K562 (cell line): Measurements from ENCODE around the gene MEFV. TPM values are rescaled to one million over a fixed set of nuclear protein-coding genes. Genes with fewer than 3 reads are reported as not detected.

Experiments used
- CBFB ChIP-seq: sonication (generic); formaldehyde crosslinking; IDR thresholded peaks from 2 replicates; pipeline ENCODE4 v1.4.0; 2020; ENCODE audit warnings: mild to moderate bottlenecking, missing genetic modification reagents
- CREB1 ChIP-seq, 2 experiments: sonication (generic) in 1 of 2; formaldehyde crosslinking in 1 of 2; IDR thresholded peaks; 2 replicates each; pipeline versions ENCODE4 v1.6.1 to v1.8.0; 2012 to 2022; ENCODE audit warnings: inconsistent platforms in 1 of 2, mild to moderate bottlenecking in 1 of 2, missing genetic modification reagents in 1 of 2, moderate library complexity in 1 of 2
- CREBBP ChIP-seq: IDR thresholded peaks from one replicate; pipeline ENCODE4 v1.6.1; 2012; ENCODE audit warnings: low read depth, mild to moderate bottlenecking, control low read depth, inconsistent platforms, low read length
- FOXJ2 ChIP-seq: fragments of 200-800 bp; sonication (Bioruptor generic); IDR thresholded peaks from 2 replicates; pipeline ENCODE4 v1.6.1; 2016; ENCODE audit warnings: missing genetic modification characterization, missing compliant biosample characterization
- FOXJ3 ChIP-seq: sonication (generic); formaldehyde crosslinking; IDR thresholded peaks from 2 replicates; pipeline ENCODE4 v1.4.0; 2020; ENCODE audit warnings: mild to moderate bottlenecking, missing genetic modification reagents
- GABPB2 ChIP-seq: fragments of 250-450 bp; sonication (Bioruptor Pico); conservative IDR thresholded peaks from 2 replicates; pipeline ENCODE4 v1.5.1; 2021; ENCODE audit warnings: mild to moderate bottlenecking
- POLR2AphosphoS5 ChIP-seq: IDR thresholded peaks from 2 replicates; pipeline ENCODE4 v1.6.1; 2011; ENCODE audit warnings: mild to moderate bottlenecking, low read depth, low read length, moderate library complexity; ENCODE audit not compliant: control insufficient read depth, insufficient read depth
- THRAP3 ChIP-seq: fragments of 450-650 bp; IDR thresholded peaks from 2 replicates; pipeline ENCODE4 v1.6.1; 2016; ENCODE audit warnings: mild to moderate bottlenecking, inconsistent platforms, borderline replicate concordance
- ZBTB1 ChIP-seq: sonication (generic); formaldehyde crosslinking; IDR thresholded peaks from 2 replicates; pipeline ENCODE4 v1.8.1; 2023; ENCODE audit warnings: missing genetic modification reagents, low read depth, mild to moderate bottlenecking, borderline replicate concordance
- ZBTB17 ChIP-seq: fragments of 450-650 bp; formaldehyde crosslinking; IDR thresholded peaks from 2 replicates; pipeline ENCODE4 v1.4.0; 2020; ENCODE audit warnings: mild to moderate bottlenecking
- ZEB2 ChIP-seq: fragments of 450-650 bp; IDR thresholded peaks from 2 replicates; pipeline ENCODE4 v1.6.1; 2016
- ZNF3 ChIP-seq: fragments of 250-450 bp; sonication (Bioruptor Pico); IDR thresholded peaks from 2 replicates; pipeline ENCODE4 v1.5.0; 2021; ENCODE audit warnings: mild to moderate bottlenecking, moderate library complexity
- polyA plus RNA-seq, 8 experiments: library from polyadenylated mRNA; depleted of rRNA in 4 of 8; stranded (reverse) in 5 of 8; unstranded in 3 of 8; fragments of >200 nt; fragmentation: Nextera tagmentation in 2 of 8; fragmentation: Illumina TruSeq in 1 of 8; extraction: Ambion mirVana in 2 of 8; extraction: Trizol in 1 of 8; gene quantifications; 2 replicates each; pipeline versions ENCODE4 v1.2.1 to v1.2.3, GENCODE V29; 2011 to 2014; ENCODE audit warnings: inconsistent platforms in 1 of 8, missing spikeins in 1 of 8
- total RNA-seq, 7 experiments: library from RNA; depleted of rRNA in 6 of 7; stranded (reverse); fragments of >200 nt in 6 of 7; fragmentation: Illumina TruSeq in 2 of 7; extraction: Trizol in 2 of 7; gene quantifications; 2 replicates each; pipeline versions ENCODE4 v1.2.1 to v1.2.3, GENCODE V29; 2011 to 2021; ENCODE audit warnings: low replicate concordance in 1 of 7
- TF ChIP-seq, protein P1 (sequence below), 2 experiments: fragments of 450-650 bp; IDR thresholded peaks; 2 replicates each; pipeline ENCODE4 v1.6.1; 2018; ENCODE audit warnings: mild to moderate bottlenecking in 2 of 2, low read depth in 1 of 2; ENCODE audit not compliant: partially characterized antibody in 2 of 2
- TF ChIP-seq, protein P2 (sequence below): sonication (generic); formaldehyde crosslinking; IDR thresholded peaks from 2 replicates; pipeline ENCODE4 v1.8.0; 2022; ENCODE audit warnings: mild to moderate bottlenecking, missing genetic modification reagents, borderline replicate concordance
- TF ChIP-seq, protein P3 (sequence below), 2 experiments: IDR thresholded peaks; 2 replicates each; pipeline ENCODE4 v1.6.1; 2011; ENCODE audit warnings: borderline replicate concordance in 1 of 2, control low read depth in 1 of 2, low read depth in 1 of 2, low read length in 1 of 2, mild to moderate bottlenecking in 1 of 2, mixed read lengths in 1 of 2, moderate library complexity in 1 of 2; ENCODE audit not compliant: insufficient read depth in 1 of 2, insufficient read length in 1 of 2, poor library complexity in 1 of 2, severe bottlenecking in 1 of 2; ENCODE audit errors: extremely low read depth in 1 of 2

MEFV gene
- total and polyA plus RNA-seq, 9 of the 15 experiments (the other 6 are each of a cell fraction or from before 2014, with no cell fraction given) = 0.14 TPM; not detected in 8

DNA sequence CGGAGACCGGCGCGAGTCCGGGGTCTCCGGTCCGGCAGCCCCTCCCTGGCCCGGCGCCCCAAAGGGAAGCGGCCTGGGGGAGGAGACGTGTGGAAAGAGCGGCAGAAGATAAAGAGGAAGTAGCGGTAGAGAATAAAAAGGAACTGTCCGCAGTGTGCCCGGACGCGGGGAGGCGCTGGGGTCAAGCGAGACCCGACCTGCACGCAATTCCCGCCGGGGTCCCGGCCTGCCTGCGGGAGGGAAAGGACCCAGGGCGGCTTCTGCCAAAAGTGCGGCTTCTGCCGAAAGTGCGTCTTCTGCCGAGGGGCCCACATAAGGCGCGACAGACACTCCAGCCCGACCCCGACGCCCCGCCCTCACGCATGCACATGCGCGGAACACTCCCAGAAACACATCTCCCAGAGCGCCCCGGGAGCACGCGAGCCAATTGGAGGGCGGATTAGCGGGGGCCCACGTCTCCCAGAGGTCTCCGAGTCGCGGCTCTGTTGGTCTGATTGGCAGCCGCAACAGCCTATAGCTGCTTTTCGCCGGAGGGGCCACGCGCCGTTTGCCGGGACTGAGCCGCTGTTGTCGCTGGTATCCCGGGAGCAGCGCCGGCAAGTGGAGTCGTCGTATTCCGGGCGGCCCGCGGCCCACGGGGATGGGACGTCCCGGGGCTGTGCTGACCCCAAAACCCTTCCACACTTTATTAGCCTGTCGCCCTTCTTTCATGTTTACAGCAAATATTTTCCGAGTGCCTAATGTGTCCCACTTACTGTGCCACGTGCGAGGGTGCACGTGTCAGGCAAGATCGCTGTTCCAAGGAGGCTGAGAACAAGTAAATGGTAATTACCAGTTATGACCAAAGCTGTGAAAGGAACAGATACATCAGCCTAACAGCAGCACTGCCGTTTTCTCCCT, 8.0 kb upstream of the MEFV start (continued):
- TF ChIP-seq, protein P1, sequence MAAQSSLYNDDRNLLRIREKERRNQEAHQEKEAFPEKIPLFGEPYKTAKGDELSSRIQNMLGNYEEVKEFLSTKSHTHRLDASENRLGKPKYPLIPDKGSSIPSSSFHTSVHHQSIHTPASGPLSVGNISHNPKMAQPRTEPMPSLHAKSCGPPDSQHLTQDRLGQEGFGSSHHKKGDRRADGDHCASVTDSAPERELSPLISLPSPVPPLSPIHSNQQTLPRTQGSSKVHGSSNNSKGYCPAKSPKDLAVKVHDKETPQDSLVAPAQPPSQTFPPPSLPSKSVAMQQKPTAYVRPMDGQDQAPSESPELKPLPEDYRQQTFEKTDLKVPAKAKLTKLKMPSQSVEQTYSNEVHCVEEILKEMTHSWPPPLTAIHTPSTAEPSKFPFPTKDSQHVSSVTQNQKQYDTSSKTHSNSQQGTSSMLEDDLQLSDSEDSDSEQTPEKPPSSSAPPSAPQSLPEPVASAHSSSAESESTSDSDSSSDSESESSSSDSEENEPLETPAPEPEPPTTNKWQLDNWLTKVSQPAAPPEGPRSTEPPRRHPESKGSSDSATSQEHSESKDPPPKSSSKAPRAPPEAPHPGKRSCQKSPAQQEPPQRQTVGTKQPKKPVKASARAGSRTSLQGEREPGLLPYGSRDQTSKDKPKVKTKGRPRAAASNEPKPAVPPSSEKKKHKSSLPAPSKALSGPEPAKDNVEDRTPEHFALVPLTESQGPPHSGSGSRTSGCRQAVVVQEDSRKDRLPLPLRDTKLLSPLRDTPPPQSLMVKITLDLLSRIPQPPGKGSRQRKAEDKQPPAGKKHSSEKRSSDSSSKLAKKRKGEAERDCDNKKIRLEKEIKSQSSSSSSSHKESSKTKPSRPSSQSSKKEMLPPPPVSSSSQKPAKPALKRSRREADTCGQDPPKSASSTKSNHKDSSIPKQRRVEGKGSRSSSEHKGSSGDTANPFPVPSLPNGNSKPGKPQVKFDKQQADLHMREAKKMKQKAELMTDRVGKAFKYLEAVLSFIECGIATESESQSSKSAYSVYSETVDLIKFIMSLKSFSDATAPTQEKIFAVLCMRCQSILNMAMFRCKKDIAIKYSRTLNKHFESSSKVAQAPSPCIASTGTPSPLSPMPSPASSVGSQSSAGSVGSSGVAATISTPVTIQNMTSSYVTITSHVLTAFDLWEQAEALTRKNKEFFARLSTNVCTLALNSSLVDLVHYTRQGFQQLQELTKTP (IDR thresholded peaks at IDR 0.05; ENCODE audit: low read depth in 1 of 2, partially characterized antibody in 2 of 2) = peak in 1 of 2 experiments; percentile 91
- peak; percentile 37; the same call in 1 of the 2 replicates for TF ChIP-seq THRAP3
- TF ChIP-seq FOXJ2 (tag) = no peak; the same call in 1 of the 2 replicates
- TF ChIP-seq, protein P2, sequence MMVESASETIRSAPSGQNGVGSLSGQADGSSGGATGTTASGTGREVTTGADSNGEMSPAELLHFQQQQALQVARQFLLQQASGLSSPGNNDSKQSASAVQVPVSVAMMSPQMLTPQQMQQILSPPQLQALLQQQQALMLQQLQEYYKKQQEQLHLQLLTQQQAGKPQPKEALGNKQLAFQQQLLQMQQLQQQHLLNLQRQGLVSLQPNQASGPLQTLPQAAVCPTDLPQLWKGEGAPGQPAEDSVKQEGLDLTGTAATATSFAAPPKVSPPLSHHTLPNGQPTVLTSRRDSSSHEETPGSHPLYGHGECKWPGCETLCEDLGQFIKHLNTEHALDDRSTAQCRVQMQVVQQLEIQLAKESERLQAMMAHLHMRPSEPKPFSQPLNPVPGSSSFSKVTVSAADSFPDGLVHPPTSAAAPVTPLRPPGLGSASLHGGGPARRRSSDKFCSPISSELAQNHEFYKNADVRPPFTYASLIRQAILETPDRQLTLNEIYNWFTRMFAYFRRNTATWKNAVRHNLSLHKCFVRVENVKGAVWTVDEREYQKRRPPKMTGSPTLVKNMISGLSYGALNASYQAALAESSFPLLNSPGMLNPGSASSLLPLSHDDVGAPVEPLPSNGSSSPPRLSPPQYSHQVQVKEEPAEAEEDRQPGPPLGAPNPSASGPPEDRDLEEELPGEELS (CRISPR knock-in tag) = peak; percentile 97; the same call in 1 of the 2 replicates
- TF ChIP-seq CREB1 (IDR thresholded peaks at IDR 0.05) = peak; percentile 21; the same call in 1 of the 2 replicates
- peak; percentile 64 for TF ChIP-seq CREB1 (CRISPR knock-in tag; IDR thresholded peaks at IDR 0.05)
- TF ChIP-seq GABPB2 (CRISPR knock-in tag) = no peak
- TF ChIP-seq ZEB2 = no peak; the same call in 1 of the 2 replicates
- TF ChIP-seq ZNF3 (CRISPR knock-in tag) = no peak
- TF ChIP-seq, protein P3, sequence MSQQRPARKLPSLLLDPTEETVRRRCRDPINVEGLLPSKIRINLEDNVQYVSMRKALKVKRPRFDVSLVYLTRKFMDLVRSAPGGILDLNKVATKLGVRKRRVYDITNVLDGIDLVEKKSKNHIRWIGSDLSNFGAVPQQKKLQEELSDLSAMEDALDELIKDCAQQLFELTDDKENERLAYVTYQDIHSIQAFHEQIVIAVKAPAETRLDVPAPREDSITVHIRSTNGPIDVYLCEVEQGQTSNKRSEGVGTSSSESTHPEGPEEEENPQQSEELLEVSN (IDR thresholded peaks at IDR 0.05; ENCODE audit: borderline replicate concordance in 1 of 2, extremely low read depth in 1 of 2, insufficient read depth in 1 of 2, insufficient read length in 1 of 2, low read depth in 1 of 2, low read length in 1 of 2, poor library complexity in 1 of 2, severe bottlenecking in 1 of 2) = peak; percentile 94 to 97
- TF ChIP-seq CBFB (CRISPR knock-in tag) = peak; percentile 69; the same call in 1 of the 2 replicates
- TF ChIP-seq FOXJ3 (CRISPR knock-in tag) = no peak; the same call in 1 of the 2 replicates
- no peak for TF ChIP-seq CREBBP
- TF ChIP-seq ZBTB17 (CRISPR knock-in tag) = no peak
- peak; percentile 51 for TF ChIP-seq POLR2AphosphoS5
- peak; percentile 78 for TF ChIP-seq ZBTB1 (CRISPR knock-in tag)
